Cardiac muscle cell (in vitro differentiated cells and primary cell): Measurements from ENCODE around the gene STK17B. TPM values are rescaled to one million over a fixed set of nuclear protein-coding genes. Genes with fewer than 3 reads are reported as not detected.

Experiments
- DNase-seq, 2 donors: peaks; one replicate each; pipeline versions ENCODE4 v3.0.0 to v3.0.0-alpha.2; 2010 to 2017; ENCODE audit warnings: low read depth in 1 of 2, low spot score in 1 of 2
- H3K27ac ChIP-seq: fragments of 200-600 bp; sonication (generic); 2 replicates; pipeline ENCODE4 v1.5.1; 2016
- H3K27me3 ChIP-seq: fragments of 200-600 bp; sonication (generic); 2 replicates; pipeline ENCODE4 v1.6.0; 2016; ENCODE audit warnings: control low read depth
- H3K36me3 ChIP-seq: fragments of 200-600 bp; sonication (generic); 2 replicates; pipeline ENCODE4 v1.5.1; 2016; ENCODE audit warnings: control low read depth
- H3K4me1 ChIP-seq: fragments of 200-600 bp; sonication (generic); 2 replicates; pipeline ENCODE4 v1.8.1; 2017; ENCODE audit warnings: low read depth, mild to moderate bottlenecking, mixed run types
- H3K4me3 ChIP-seq: fragments of 200-600 bp; sonication (generic); 2 replicates; pipeline ENCODE4 v1.5.1; 2016; ENCODE audit warnings: mild to moderate bottlenecking
- H3K9me3 ChIP-seq: fragments of 200-600 bp; sonication (generic); 2 replicates; pipeline ENCODE4 v1.5.1; 2017; ENCODE audit warnings: low read depth, mild to moderate bottlenecking, control low read depth
- polyA plus RNA-seq: library from polyadenylated mRNA; unstranded; fragments of >200 nt; fragmentation: Nextera tagmentation; extraction: Ambion mirVana; gene quantifications from 2 replicates; pipeline ENCODE4 v1.2.1, GENCODE V29; 2016
- total RNA-seq: library from RNA; depleted of rRNA; stranded (reverse); fragments of >200 nt; gene quantifications from 2 replicates; pipeline ENCODE4 v1.2.3, GENCODE V29; 2016
- TF ChIP-seq, protein P1 (sequence below): IDR thresholded peaks from 2 replicates; pipeline ENCODE4 v1.5.1; 2012; ENCODE audit warnings: low read depth, mild to moderate bottlenecking, low read length

Gene STK17B
- total and polyA plus RNA-seq, 2 experiments from 2014 or later, result 2.6 to 12.9 TPM

DNA sequence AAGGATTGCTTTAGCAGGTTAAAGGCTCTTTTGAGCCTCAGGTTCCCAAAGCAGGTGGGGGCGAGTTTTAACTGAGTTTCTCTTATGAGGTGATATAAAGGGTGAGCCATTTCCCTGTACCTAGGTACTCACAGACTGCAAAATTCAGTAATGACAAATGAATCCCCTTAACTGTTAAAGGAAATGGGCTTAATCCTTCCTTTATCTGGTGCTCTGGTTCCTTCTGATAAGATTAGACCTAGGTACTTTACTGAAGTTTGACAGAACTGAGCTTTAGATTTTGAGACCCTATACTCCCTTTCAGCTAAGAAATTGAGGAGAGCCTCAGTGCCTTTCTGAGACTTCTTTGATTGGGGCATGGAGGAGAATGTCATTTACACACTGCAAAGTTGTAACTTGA, 42.6 kb downstream of the STK17B start:
- Histone ChIP-seq H3K27ac (no peak overlapping the region), H3K36me3 (no peaks in the 10 kb centered on the region), H3K27me3 (no peaks in the 10 kb centered on the region), H3K4me1 (no peaks in the 10 kb centered on the region), H3K4me3 (no peak overlapping the region), H3K9me3 (no peaks in the 10 kb centered on the region)
- no peak for DNase-seq
- TF ChIP-seq, protein P1, sequence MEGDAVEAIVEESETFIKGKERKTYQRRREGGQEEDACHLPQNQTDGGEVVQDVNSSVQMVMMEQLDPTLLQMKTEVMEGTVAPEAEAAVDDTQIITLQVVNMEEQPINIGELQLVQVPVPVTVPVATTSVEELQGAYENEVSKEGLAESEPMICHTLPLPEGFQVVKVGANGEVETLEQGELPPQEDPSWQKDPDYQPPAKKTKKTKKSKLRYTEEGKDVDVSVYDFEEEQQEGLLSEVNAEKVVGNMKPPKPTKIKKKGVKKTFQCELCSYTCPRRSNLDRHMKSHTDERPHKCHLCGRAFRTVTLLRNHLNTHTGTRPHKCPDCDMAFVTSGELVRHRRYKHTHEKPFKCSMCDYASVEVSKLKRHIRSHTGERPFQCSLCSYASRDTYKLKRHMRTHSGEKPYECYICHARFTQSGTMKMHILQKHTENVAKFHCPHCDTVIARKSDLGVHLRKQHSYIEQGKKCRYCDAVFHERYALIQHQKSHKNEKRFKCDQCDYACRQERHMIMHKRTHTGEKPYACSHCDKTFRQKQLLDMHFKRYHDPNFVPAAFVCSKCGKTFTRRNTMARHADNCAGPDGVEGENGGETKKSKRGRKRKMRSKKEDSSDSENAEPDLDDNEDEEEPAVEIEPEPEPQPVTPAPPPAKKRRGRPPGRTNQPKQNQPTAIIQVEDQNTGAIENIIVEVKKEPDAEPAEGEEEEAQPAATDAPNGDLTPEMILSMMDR, result no peak

DNA sequence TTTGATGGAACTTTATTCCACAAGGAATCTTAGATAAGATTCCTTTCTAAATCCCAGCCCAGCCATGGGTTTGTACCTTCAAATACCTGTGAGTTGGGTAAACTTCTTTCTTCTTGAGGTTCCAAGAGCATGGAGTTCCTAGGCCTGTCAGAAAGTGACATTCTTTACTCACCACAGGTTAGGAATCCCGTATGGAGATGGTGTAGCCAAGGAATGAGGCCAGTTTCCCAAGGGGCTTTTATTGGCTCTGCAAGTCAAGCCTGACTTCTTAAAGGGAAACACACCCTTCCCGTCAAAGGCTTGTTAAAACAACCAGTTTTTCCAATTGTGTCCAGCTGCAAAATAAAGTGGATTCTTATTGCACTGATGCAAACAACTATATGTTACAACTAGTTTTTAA, 45.8 kb downstream of the STK17B start:
- peak in 1 of 2 donors; percentile 36 for DNase-seq
- TF ChIP-seq, protein P1, result no peak
- H3K9me3 ChIP-seq, result no peaks in the 10 kb centered on the region
- H3K4me3 ChIP-seq, result no peak overlapping the region
- no peaks in the 10 kb centered on the region for H3K4me1 ChIP-seq
- no peak overlapping the region for H3K27ac ChIP-seq
- no peaks in the 10 kb centered on the region for H3K36me3 ChIP-seq
- H3K27me3 ChIP-seq, result no peaks in the 10 kb centered on the region

DNA sequence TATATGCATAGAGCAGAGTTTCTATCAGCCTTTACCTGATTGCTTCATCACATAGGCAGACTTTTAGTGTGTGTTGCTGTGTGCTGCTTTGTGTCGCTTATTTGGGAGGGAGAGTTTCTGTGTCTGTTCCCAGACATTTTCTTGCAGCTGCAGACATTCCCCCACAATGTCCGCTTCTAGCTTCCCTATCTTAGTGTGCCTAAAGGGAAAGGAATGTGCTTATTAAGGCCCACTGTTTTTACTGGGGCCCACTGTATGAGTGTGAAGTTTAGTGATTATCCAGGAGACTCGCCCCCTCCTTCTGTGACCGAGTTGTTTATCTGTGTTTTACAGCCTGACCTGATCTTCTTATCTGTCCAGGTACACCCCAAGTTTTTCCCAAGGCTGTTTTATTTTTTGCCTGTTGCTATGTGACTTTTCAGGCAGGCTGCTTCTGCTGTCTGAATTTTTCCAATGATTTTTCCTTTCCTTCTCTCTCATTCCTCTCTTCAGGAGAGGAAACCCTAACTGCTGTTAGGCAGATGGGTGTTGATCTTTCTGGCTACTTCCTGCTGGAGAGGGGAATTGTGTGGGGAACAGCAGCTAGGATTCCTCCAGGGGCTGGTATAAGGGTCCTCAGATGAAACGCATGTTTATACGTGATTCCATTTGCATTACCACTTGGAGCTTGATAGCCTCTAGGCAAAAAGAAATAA, 47.6 kb downstream of the STK17B start:
- peak in 1 of 2 donors; percentile 72 for DNase-seq
- Histone ChIP-seq H3K36me3 (no peaks in the 10 kb centered on the region), H3K4me1 (no peaks in the 10 kb centered on the region), H3K9me3 (no peaks in the 10 kb centered on the region), H3K27me3 (no peaks in the 10 kb centered on the region), H3K4me3 (no peak overlapping the region), H3K27ac (peak overlapping the region; percentile 52)
- TF ChIP-seq, protein P1, result no peak

DNA sequence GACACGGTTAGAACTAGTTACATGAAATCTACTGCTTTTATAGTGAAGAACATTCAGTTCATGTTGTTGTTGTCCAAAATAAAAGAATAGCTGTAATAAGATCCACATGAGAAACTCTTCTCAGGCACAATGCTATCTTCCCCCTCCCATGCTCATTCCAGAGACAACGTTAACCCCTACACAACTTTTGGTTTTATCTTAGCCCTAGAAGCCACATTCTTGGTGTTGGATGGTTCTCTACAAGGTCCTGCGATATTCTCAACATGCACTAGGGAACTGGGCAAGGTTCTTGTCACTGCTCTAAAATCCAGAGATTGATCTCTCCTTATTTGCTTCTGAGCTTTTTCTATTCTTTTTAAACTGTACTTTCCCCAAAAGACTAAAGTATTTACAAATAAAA, 51.5 kb downstream of the STK17B start:
- Histone ChIP-seq H3K27ac (no peak overlapping the region), H3K36me3 (no peaks in the 10 kb centered on the region), H3K4me1 (no peaks in the 10 kb centered on the region), H3K27me3 (no peaks in the 10 kb centered on the region), H3K4me3 (no peak overlapping the region), H3K9me3 (no peaks in the 10 kb centered on the region)
- DNase-seq, result no peak
- TF ChIP-seq, protein P1, result no peak

DNA sequence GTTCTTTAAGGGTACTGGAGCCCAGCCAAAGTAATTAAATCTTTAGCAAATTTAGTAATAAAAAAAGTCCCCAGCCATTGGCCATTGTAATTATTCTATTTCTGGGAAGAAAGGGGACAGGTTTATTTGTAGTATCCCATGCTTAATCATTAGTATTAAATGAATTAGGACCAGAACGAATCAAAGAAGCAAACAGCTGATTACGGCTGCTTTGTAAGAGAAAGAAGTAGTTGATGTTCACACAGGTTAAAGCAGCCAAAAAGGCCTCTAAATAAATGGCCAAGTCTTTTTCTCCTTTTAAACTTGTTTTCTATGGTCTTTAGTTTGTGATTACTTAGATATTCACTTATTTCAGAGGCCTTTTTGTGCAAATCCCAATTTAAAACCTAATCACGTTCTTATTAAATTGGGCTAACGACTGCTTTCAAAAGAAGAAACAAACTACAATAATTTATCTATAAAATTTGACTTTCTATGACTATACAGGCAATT, 54.1 kb downstream of the STK17B start:
- no peaks in the 10 kb centered on the region for H3K9me3 ChIP-seq
- no peak overlapping the region for H3K4me3 ChIP-seq
- H3K27ac ChIP-seq, result no peak overlapping the region
- peaks cover 11% of the 10 kb centered on the region for H3K4me1 ChIP-seq
- H3K36me3 ChIP-seq, result no peaks in the 10 kb centered on the region
- no peaks in the 10 kb centered on the region for H3K27me3 ChIP-seq
- no peak for DNase-seq
- TF ChIP-seq, protein P1, result no peak
